PC-9 (cell line): Measurements from ENCODE around the gene PAQR4. TPM values are rescaled to one million over a fixed set of nuclear protein-coding genes. Genes with fewer than 3 reads are reported as not detected.

Experiments
- BruUV-seq: library from RNA; stranded (reverse); fragments of 400-500 nt; replicated peaks from 2 replicates; lab custom pipeline; 2021; lab: Mats Ljungman, UMichigan
- CTCF ChIA-PET: fragments of 300-600 bp; sonication (Branson Sonifier 250); formaldehyde crosslinking; loops from one replicate; lab custom pipeline; 2022; ENCODE audit warnings: antibody characterized with exemption; lab: Charles Lee
- POLR2A ChIA-PET: fragments of 300-600 bp; sonication (Branson Sonifier 250); formaldehyde crosslinking; loops from one replicate; lab custom pipeline; 2022; ENCODE audit warnings: antibody characterized with exemption; ENCODE audit not compliant: unreplicated experiment; lab: Charles Lee
- DNase-seq, 2 experiments: peaks; one replicate each; pipeline versions ENCODE4 v3.0.0 to v3.0.0-alpha.2; 2015 to 2022; ENCODE audit warnings: mixed read lengths in 1 of 2
- H2AFZ ChIP-seq: fragments of 200-600 bp; sonication (generic); 2 replicates; pipeline ENCODE4 v1.8.1; 2017; ENCODE audit warnings: antibody characterized with exemption
- H3F3A ChIP-seq: fragments of 200-600 bp; sonication (generic); 2 replicates; pipeline ENCODE4 v1.8.1; 2017; ENCODE audit warnings: antibody characterized with exemption, mild to moderate bottlenecking, low read depth; ENCODE audit not compliant: insufficient read depth
- H3K27ac ChIP-seq: fragments of 200-600 bp; sonication (generic); 2 replicates; pipeline ENCODE4 v1.6.1; 2016; ENCODE audit warnings: mixed run types
- H3K27me3 ChIP-seq: fragments of 200-600 bp; sonication (generic); 2 replicates; pipeline ENCODE4 v1.6.1; 2016; ENCODE audit warnings: low read depth, mixed run types; ENCODE audit not compliant: insufficient read depth
- H3K36me3 ChIP-seq: fragments of 200-600 bp; sonication (generic); 2 replicates; pipeline ENCODE4 v1.6.1; 2016; ENCODE audit warnings: low read depth, mixed run types
- H3K4me1 ChIP-seq: fragments of 200-600 bp; sonication (generic); replicated peaks from 2 replicates; pipeline ENCODE4 v1.6.1; 2016; ENCODE audit warnings: mixed run types; ENCODE audit not compliant: insufficient read depth
- H3K4me2 ChIP-seq: fragments of 200-600 bp; sonication (generic); 2 replicates; pipeline ENCODE4 v1.6.1; 2017; ENCODE audit warnings: mixed run types
- H3K4me3 ChIP-seq: fragments of 200-600 bp; sonication (generic); 2 replicates; pipeline ENCODE4 v1.6.1; 2016; ENCODE audit warnings: mixed run types
- H3K79me2 ChIP-seq: fragments of 200-600 bp; sonication (generic); 2 replicates; pipeline ENCODE4 v1.6.1; 2017; ENCODE audit warnings: low read depth, mixed run types
- H3K9me2 ChIP-seq: fragments of 200-600 bp; sonication (generic); 2 replicates; pipeline ENCODE4 v1.8.1; 2017; ENCODE audit warnings: mild to moderate bottlenecking; ENCODE audit not compliant: insufficient read depth
- H3K9me3 ChIP-seq: fragments of 200-600 bp; sonication (generic); 2 replicates; pipeline ENCODE4 v1.8.1; 2016; ENCODE audit warnings: low read depth; ENCODE audit not compliant: insufficient read depth
- H4K20me1 ChIP-seq: fragments of 200-600 bp; sonication (generic); 2 replicates; pipeline ENCODE4 v1.8.1; 2017; ENCODE audit not compliant: insufficient read depth
- CTCF ChIP-seq: fragments of 200-600 bp; sonication (generic); conservative IDR thresholded peaks from 2 replicates; pipeline ENCODE4 v1.6.1; 2017; ENCODE audit warnings: mixed run types, antibody characterized with exemption, mild to moderate bottlenecking, moderate library complexity
- EZH2 ChIP-seq: fragments of 200-600 bp; sonication (generic); IDR thresholded peaks from 2 replicates; pipeline ENCODE4 v1.8.0; 2017; ENCODE audit warnings: antibody characterized with exemption, low read depth
- intact Hi-C: fragments of 100-400 bp; cut with micrococcal nuclease; formaldehyde crosslinking; loops from one replicate; pipeline ENCODE4 v1.10.0; 2022; ENCODE audit not compliant: unreplicated experiment
- total RNA-seq: library from RNA; stranded (reverse); gene quantifications from 2 replicates; pipeline ENCODE4 v1.2.3, GENCODE V29; 2021

The PAQR4 gene
- total RNA-seq, 1 experiment from 2014 or later = 40.7 TPM

GRCh38 chr16:2992383-2993081 lies 23.4 kb downstream of the PAQR4 start:
- TF ChIP-seq CTCF (no peak), EZH2 (no peak)
- DNase-seq = peak; percentile 67 to 92
- no peaks in the 10 kb centered on the region; the same call in 1 of the 2 replicates for H3F3A ChIP-seq
- H2AFZ ChIP-seq = no peak overlapping the region
- H3K9me2 ChIP-seq = no peaks in the 10 kb centered on the region
- H3K9me3 ChIP-seq = no peaks in the 10 kb centered on the region
- CTCF ChIA-PET = interaction anchor here (0.7 to 1.1 kb wide), 4 partner anchors 9 to 66 kb away, joined by 3 read pairs; no protein-coding TSS in a partner anchor
- no TSS peak for BruUV-seq
- H4K20me1 ChIP-seq = no peaks in the 10 kb centered on the region
- no peaks in the 10 kb centered on the region for H3K27me3 ChIP-seq
- H3K4me2 ChIP-seq = peak overlapping the region; percentile 16; the same call in 1 of the 2 replicates
- peaks cover 25% of the 10 kb centered on the region for H3K4me1 ChIP-seq
- H3K79me2 ChIP-seq = no peaks in the 10 kb centered on the region
- no peaks in the 10 kb centered on the region for H3K36me3 ChIP-seq
- POLR2A ChIA-PET = interaction anchor here (0.6 to 2.6 kb wide), 4 partner anchors 18 to 136 kb away, joined by 3 to 41 read pairs (median 8); partner anchors contain the start of genes TNFRSF12A and ZNF205
- H3K4me3 ChIP-seq = no peak overlapping the region
- H3K27ac ChIP-seq = no peak overlapping the region
- intact Hi-C loops = no loop called here

- CTCF ChIA-PET = no interaction called here
Observed at GRCh38 chr16:2996298-2996697, 27.1 kb downstream of the PAQR4 start.

GRCh38 chr16:2999929-3000328 lies 30.8 kb downstream of the PAQR4 start:
- no peaks in the 10 kb centered on the region for H3K27me3 ChIP-seq
- H3K4me2 ChIP-seq = no peak overlapping the region
- H3F3A ChIP-seq = peaks cover 3% of the 10 kb centered on the region; the same call in 1 of the 2 replicates
- H3K79me2 ChIP-seq = no peaks in the 10 kb centered on the region
- peaks cover 6% of the 10 kb centered on the region; the same call in 1 of the 2 replicates for H3K4me1 ChIP-seq
- H3K4me3 ChIP-seq = no peak overlapping the region
- POLR2A ChIA-PET = no interaction called here
- intact Hi-C loops = no loop called here
- H4K20me1 ChIP-seq = no peaks in the 10 kb centered on the region
- no peaks in the 10 kb centered on the region for H3K9me2 ChIP-seq
- no TSS peak for BruUV-seq
- CTCF ChIA-PET = no interaction called here
- no peak overlapping the region for H3K27ac ChIP-seq
- no peaks in the 10 kb centered on the region for H3K36me3 ChIP-seq
- H2AFZ ChIP-seq = no peak overlapping the region
- no peak for TF ChIP-seq EZH2
- no peak for TF ChIP-seq CTCF
- DNase-seq = no peak
- H3K9me3 ChIP-seq = no peaks in the 10 kb centered on the region

More at GRCh38 chr16:2996298-2996697, 27.1 kb downstream of the PAQR4 start:
- Histone ChIP-seq H2AFZ (no peak overlapping the region), H3K79me2 (no peaks in the 10 kb centered on the region), H3K9me3 (no peaks in the 10 kb centered on the region), H3K4me2 (no peak overlapping the region; the same call in 1 of the 2 replicates), H3K36me3 (no peaks in the 10 kb centered on the region), H3K9me2 (no peaks in the 10 kb centered on the region), H3F3A (no peaks in the 10 kb centered on the region; the same call in 1 of the 2 replicates), H3K4me3 (no peak overlapping the region), H4K20me1 (no peaks in the 10 kb centered on the region), H3K27ac (no peak overlapping the region), H3K4me1 (peaks cover 15% of the 10 kb centered on the region), H3K27me3 (no peaks in the 10 kb centered on the region)
- BruUV-seq = no TSS peak
- DNase-seq = no peak
- POLR2A ChIA-PET = interaction anchor here (0.7 kb wide), 1 partner anchor 25 kb away, joined by 7 read pairs; no protein-coding TSS in a partner anchor
- intact Hi-C loops = no loop called here
- TF ChIP-seq EZH2 (no peak), CTCF (no peak)
